Measurements from ENCODE around the gene VGF. TPM values are rescaled to one million over a fixed set of nuclear protein-coding genes. Genes with fewer than 3 reads are reported as not detected.

Gene VGF
- total and polyA plus RNA-seq, 2 experiments from 2014 or later = 3.0 to 4.4 TPM

DNA sequence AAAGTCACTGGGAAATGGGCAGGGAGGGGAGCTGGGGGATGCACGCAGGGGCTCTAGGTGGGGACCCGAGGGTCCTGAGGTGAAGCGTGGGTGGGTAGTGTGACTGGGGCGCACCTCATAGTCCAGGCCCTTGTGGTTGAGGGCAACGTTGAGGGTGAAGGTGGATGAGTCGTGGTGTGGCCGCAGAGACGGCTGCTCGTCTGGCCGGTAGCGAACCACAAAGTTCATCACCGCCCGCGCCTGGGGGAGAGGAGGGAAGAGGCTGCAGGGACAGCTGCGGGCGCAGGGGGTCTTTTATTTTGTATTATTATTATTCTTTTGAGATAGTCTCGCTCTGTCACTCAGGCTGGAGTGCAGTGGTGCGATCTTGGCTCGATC is 41.3 kb upstream of the VGF start (continued):
- TF ChIP-seq, protein P1, sequence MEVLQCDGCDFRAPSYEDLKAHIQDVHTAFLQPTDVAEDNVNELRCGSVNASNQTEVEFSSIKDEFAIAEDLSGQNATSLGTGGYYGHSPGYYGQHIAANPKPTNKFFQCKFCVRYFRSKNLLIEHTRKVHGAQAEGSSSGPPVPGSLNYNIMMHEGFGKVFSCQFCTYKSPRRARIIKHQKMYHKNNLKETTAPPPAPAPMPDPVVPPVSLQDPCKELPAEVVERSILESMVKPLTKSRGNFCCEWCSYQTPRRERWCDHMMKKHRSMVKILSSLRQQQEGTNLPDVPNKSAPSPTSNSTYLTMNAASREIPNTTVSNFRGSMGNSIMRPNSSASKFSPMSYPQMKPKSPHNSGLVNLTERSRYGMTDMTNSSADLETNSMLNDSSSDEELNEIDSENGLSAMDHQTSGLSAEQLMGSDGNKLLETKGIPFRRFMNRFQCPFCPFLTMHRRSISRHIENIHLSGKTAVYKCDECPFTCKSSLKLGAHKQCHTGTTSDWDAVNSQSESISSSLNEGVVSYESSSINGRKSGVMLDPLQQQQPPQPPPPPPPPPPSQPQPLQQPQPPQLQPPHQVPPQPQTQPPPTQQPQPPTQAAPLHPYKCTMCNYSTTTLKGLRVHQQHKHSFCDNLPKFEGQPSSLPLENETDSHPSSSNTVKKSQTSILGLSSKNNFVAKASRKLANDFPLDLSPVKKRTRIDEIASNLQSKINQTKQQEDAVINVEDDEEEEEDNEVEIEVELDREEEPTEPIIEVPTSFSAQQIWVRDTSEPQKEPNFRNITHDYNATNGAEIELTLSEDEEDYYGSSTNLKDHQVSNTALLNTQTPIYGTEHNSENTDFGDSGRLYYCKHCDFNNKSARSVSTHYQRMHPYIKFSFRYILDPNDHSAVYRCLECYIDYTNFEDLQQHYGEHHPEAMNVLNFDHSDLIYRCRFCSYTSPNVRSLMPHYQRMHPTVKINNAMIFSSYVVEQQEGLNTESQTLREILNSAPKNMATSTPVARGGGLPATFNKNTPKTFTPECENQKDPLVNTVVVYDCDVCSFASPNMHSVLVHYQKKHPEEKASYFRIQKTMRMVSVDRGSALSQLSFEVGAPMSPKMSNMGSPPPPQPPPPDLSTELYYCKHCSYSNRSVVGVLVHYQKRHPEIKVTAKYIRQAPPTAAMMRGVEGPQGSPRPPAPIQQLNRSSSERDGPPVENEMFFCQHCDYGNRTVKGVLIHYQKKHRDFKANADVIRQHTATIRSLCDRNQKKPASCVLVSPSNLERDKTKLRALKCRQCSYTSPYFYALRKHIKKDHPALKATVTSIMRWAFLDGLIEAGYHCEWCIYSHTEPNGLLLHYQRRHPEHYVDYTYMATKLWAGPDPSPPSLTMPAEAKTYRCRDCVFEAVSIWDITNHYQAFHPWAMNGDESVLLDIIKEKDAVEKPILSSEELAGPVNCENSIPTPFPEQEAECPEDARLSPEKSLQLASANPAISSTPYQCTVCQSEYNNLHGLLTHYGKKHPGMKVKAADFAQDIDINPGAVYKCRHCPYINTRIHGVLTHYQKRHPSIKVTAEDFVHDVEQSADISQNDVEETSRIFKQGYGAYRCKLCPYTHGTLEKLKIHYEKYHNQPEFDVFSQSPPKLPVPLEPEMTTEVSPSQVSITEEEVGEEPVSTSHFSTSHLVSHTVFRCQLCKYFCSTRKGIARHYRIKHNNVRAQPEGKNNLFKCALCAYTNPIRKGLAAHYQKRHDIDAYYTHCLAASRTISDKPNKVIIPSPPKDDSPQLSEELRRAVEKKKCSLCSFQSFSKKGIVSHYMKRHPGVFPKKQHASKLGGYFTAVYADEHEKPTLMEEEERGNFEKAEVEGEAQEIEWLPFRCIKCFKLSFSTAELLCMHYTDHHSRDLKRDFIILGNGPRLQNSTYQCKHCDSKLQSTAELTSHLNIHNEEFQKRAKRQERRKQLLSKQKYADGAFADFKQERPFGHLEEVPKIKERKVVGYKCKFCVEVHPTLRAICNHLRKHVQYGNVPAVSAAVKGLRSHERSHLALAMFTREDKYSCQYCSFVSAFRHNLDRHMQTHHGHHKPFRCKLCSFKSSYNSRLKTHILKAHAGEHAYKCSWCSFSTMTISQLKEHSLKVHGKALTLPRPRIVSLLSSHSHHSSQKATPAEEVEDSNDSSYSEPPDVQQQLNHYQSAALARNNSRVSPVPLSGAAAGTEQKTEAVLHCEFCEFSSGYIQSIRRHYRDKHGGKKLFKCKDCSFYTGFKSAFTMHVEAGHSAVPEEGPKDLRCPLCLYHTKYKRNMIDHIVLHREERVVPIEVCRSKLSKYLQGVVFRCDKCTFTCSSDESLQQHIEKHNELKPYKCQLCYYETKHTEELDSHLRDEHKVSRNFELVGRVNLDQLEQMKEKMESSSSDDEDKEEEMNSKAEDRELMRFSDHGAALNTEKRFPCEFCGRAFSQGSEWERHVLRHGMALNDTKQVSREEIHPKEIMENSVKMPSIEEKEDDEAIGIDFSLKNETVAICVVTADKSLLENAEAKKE (CRISPR knock-in tag; IDR thresholded peaks at IDR 0.05) = no peak
- TF ChIP-seq NANOG (IDR thresholded peaks at IDR 0.05; ENCODE audit: borderline replicate concordance) = no peak
- no peak for TF ChIP-seq ZNF331 (CRISPR knock-in tag; IDR thresholded peaks at IDR 0.05; ENCODE audit: low read depth)
- no peak for TF ChIP-seq STAT1 (IDR thresholded peaks at IDR 0.05; ENCODE audit: unreplicated experiment)
- TF ChIP-seq, protein P2, sequence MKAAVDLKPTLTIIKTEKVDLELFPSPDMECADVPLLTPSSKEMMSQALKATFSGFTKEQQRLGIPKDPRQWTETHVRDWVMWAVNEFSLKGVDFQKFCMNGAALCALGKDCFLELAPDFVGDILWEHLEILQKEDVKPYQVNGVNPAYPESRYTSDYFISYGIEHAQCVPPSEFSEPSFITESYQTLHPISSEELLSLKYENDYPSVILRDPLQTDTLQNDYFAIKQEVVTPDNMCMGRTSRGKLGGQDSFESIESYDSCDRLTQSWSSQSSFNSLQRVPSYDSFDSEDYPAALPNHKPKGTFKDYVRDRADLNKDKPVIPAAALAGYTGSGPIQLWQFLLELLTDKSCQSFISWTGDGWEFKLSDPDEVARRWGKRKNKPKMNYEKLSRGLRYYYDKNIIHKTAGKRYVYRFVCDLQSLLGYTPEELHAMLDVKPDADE (IDR thresholded peaks at IDR 0.05) = no peak
- TF ChIP-seq CREB1 (CRISPR knock-in tag; IDR thresholded peaks at IDR 0.05; ENCODE audit: low read depth) = no peak
- TF ChIP-seq, protein P3, sequence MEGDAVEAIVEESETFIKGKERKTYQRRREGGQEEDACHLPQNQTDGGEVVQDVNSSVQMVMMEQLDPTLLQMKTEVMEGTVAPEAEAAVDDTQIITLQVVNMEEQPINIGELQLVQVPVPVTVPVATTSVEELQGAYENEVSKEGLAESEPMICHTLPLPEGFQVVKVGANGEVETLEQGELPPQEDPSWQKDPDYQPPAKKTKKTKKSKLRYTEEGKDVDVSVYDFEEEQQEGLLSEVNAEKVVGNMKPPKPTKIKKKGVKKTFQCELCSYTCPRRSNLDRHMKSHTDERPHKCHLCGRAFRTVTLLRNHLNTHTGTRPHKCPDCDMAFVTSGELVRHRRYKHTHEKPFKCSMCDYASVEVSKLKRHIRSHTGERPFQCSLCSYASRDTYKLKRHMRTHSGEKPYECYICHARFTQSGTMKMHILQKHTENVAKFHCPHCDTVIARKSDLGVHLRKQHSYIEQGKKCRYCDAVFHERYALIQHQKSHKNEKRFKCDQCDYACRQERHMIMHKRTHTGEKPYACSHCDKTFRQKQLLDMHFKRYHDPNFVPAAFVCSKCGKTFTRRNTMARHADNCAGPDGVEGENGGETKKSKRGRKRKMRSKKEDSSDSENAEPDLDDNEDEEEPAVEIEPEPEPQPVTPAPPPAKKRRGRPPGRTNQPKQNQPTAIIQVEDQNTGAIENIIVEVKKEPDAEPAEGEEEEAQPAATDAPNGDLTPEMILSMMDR (conservative IDR thresholded peaks at IDR 0.05; ENCODE audit: low read depth in 2 of 2) = no peak
